Astrocyte of the spinal cord (primary cell): ENCODE measurements around the gene DEPDC7.
"Not testable (repeated sequence)": the region's sequence is repeated elsewhere in the genome, so short reads cannot be mapped to it uniquely, and the experiment has no call there.

Source experiments
- DNase-seq: peaks from one replicate; pipeline ENCODE4 v3.0.0; 2011; ENCODE audit warnings: low read depth, low spot score
- H3K4me3 ChIP-seq: 2 replicates; pipeline ENCODE4 v1.5.1; 2011; ENCODE audit warnings: low read depth, mild to moderate bottlenecking, low read length, moderate library complexity
- CTCF ChIP-seq: IDR thresholded peaks from 2 replicates; pipeline ENCODE4 v1.5.1; 2012; ENCODE audit warnings: low read depth, mild to moderate bottlenecking, low read length, inconsistent platforms
- in situ Hi-C: cut with HindIII; loops from 2 replicates; pipeline ENCODE4 v1.10.0; 2017; ENCODE audit warnings: low sequenced_read_pairs

The DEPDC7 gene

GRCh38 chr11:33015621-33016551, at the start of gene DEPDC7:
TSS of gene DEPDC7 (plus strand) at chr11:33015878. CDS start at chr11:33015956, 78 bp downstream.
- in situ Hi-C loops: no loop called here
- H3K4me3 ChIP-seq: peak within 1 kb of the TSS; percentile 61
- no peak for TF ChIP-seq CTCF
- peak; percentile 89 for DNase-seq

DNA sequence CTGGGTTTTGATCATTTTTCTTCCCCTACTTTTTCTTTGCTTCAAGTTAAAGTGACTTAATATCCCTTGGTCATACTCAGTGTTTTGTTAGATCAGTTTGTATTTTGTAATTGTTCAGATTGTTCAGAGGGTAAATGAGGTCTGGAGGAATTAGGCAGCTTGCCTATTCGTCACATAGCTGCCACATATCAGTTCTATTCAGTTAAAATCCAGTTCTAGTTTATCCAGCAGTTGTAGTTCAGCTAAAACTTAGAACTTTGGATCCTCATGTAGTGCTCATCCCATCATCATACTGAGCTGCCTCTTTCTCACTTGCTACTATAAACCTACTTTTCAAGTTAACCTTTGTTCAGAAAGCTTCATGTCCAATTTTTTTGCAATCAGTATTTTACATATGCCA, 47.1 kb upstream of the DEPDC7 start:
- TF ChIP-seq CTCF: no peak
- DNase-seq: no peak
- no peak overlapping the region for H3K4me3 ChIP-seq
- in situ Hi-C loops: no loop called here

DNA sequence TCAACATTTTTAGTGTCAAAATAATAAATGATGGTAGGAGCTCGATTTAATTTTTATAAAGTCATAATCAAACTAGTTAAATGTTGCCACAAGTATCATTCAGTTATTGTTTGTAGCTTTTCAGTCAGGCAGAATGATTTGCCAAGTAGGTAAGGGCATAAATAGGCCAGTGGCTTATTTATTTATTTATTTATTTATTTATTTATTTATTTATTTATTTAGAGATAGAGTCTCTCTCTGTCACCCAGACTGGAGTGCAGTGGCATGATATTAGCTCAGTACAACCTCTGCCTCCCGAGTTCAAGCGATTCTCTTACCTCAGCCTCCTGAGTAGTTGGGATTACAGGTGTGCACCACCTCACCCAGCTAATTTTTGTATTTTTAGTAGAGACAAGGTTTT, 43.4 kb upstream of the DEPDC7 start:
- DNase-seq, H3K4me3 ChIP-seq, in situ Hi-C loops: not testable (repeated sequence)

DNA sequence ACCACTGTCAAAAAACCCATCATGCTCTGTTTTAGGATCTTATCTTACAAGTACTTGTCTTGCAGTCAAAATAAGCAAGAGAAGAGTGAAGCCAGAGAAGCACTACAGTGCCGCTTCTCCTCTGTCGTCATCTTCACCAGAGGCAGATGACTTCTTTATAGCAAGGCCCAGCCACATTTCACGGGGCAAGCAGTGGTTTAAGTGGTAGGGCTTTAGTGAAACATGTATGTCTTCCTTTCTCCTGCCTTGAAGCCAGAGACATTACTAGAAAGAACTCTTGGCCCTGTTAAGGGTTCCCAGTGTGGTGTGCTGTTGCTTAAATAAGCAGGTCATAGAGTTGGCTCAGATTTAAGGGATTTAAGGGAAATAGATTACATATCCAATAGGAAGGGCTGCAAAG, 42.9 kb upstream of the DEPDC7 start:
- no peak for TF ChIP-seq CTCF
- in situ Hi-C loops: no loop called here
- DNase-seq: no peak
- no peak overlapping the region for H3K4me3 ChIP-seq

- no peak for TF ChIP-seq CTCF
- DNase-seq: no peak
- in situ Hi-C loops: no loop called here
- H3K4me3 ChIP-seq: no peak overlapping the region
These were observed 33.1 kb upstream of the DEPDC7 start for GRCh38 chr11:32982626-32983025.

- in situ Hi-C loops: no loop called here
- no peak for TF ChIP-seq CTCF
- DNase-seq: no peak
- no peak overlapping the region for H3K4me3 ChIP-seq
These were observed 32.2 kb upstream of the DEPDC7 start for GRCh38 chr11:32983506-32983905.

GRCh38 chr11:32985600-32985999, 30.1 kb upstream of the DEPDC7 start:
- DNase-seq: no peak
- in situ Hi-C loops: no loop called here
- no peak for TF ChIP-seq CTCF
- H3K4me3 ChIP-seq: no peak overlapping the region
